ENCODE measurements around the gene TMEM179. TPM values are rescaled to one million over a fixed set of nuclear protein-coding genes. Genes with fewer than 3 reads are reported as not detected.

TMEM179 gene
- polyA plus RNA-seq, 1 experiment = 0.10 TPM

- no peak for TF ChIP-seq CTCF (IDR thresholded peaks at IDR 0.05; ENCODE audit: low read depth, low read length)
- Histone ChIP-seq H3K27ac (ENCODE audit: low read depth, low read length) (no peak overlapping the region), H3K27me3 (ENCODE audit: control insufficient read depth, insufficient read depth, low read length) (peaks cover 10% of the 10 kb centered on the region), H3K9me3 (ENCODE audit: control insufficient read depth, insufficient read depth, low read length) (no peaks in the 10 kb centered on the region; the same call in 1 of the 2 replicates), H3K4me3 (ENCODE audit: low read depth, low read length) (no peak overlapping the region)
- DNase-seq (ENCODE audit: low read depth, low spot score) = no peak
- CTCF ChIA-PET = no interaction called here
- POLR2A ChIA-PET = no interaction called here
These were observed 35.1 kb downstream of the TMEM179 start for GRCh38 chr14:104569435-104569834.

DNA sequence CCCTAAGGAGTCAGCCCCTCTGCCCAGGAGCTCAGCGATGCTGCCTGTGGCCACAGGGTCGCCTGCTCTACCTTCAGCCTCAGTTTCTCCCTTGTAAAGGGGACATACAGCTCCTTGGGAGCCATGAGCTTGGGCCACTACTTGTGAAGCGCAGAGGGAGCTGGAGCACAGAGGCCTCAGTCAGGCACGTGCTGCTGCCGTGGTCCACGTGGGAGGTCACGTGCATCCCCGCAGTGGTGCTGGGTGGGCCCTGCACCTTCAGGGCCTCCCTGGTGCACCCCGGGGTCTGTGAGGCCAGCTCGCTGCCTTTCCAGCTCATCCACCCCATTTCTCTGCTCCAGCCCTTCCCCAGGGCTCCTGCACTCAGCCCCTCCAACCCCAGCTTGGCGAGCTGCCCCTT, 36.0 kb downstream of the TMEM179 start:
- Histone ChIP-seq H3K4me3 (ENCODE audit: low read depth, low read length) (no peak overlapping the region), H3K27me3 (ENCODE audit: control insufficient read depth, insufficient read depth, low read length) (peaks cover 6% of the 10 kb centered on the region), H3K9me3 (ENCODE audit: control insufficient read depth, insufficient read depth, low read length) (no peaks in the 10 kb centered on the region; the same call in 1 of the 2 replicates), H3K27ac (ENCODE audit: low read depth, low read length) (no peak overlapping the region)
- POLR2A ChIA-PET = no interaction called here
- CTCF ChIA-PET = no interaction called here
- DNase-seq (ENCODE audit: low read depth, low spot score) = no peak
- TF ChIP-seq CTCF (IDR thresholded peaks at IDR 0.05; ENCODE audit: low read depth, low read length) = no peak

DNA sequence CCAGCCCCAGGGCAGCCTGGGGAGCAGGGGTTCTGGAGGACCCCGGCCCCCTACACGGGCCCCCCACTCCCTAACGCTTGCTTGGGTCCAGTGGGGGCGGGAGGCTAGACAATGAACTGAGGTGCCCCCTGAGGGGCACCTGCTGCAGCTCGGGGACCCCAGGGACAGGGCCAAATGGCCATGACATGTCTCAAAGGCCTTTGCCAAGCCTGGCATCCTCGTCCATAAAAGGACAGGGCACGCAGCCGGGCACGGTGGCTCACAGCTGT, 36.7 kb downstream of the TMEM179 start:
- POLR2A ChIA-PET = no interaction called here
- H3K4me3 ChIP-seq (ENCODE audit: low read depth, low read length) = no peak overlapping the region
- CTCF ChIA-PET = no interaction called here
- DNase-seq (ENCODE audit: low read depth, low spot score) = no peak
- peaks cover 6% of the 10 kb centered on the region for H3K27me3 ChIP-seq (ENCODE audit: control insufficient read depth, insufficient read depth, low read length)
- no peaks in the 10 kb centered on the region; the same call in 1 of the 2 replicates for H3K9me3 ChIP-seq (ENCODE audit: control insufficient read depth, insufficient read depth, low read length)
- TF ChIP-seq CTCF (IDR thresholded peaks at IDR 0.05; ENCODE audit: low read depth, low read length) = no peak
- H3K27ac ChIP-seq (ENCODE audit: low read depth, low read length) = no peak overlapping the region

GRCh38 chr14:104567141-104567956, 37.2 kb downstream of the TMEM179 start:
- no peak for TF ChIP-seq CTCF (IDR thresholded peaks at IDR 0.05; ENCODE audit: low read depth, low read length)
- CTCF ChIA-PET = no interaction called here
- POLR2A ChIA-PET = no interaction called here
- H3K27ac ChIP-seq (ENCODE audit: low read depth, low read length) = no peak overlapping the region
- peaks cover 6% of the 10 kb centered on the region for H3K27me3 ChIP-seq (ENCODE audit: control insufficient read depth, insufficient read depth, low read length)
- H3K9me3 ChIP-seq (ENCODE audit: control insufficient read depth, insufficient read depth, low read length) = no peaks in the 10 kb centered on the region; the same call in 1 of the 2 replicates
- H3K4me3 ChIP-seq (ENCODE audit: low read depth, low read length) = no peak overlapping the region
- DNase-seq (ENCODE audit: low read depth, low spot score) = no peak

- Histone ChIP-seq H3K4me3 (ENCODE audit: low read depth, low read length) (no peak overlapping the region), H3K27me3 (ENCODE audit: control insufficient read depth, insufficient read depth, low read length) (peaks cover 6% of the 10 kb centered on the region), H3K9me3 (ENCODE audit: control insufficient read depth, insufficient read depth, low read length) (no peaks in the 10 kb centered on the region; the same call in 1 of the 2 replicates), H3K27ac (ENCODE audit: low read depth, low read length) (no peak overlapping the region)
- no peak for DNase-seq (ENCODE audit: low read depth, low spot score)
- ChIA-PET CTCF (interaction anchor here (0.5 to 2.0 kb wide), 3 partner anchors 18 to 487 kb away, joined by 4 to 9 read pairs (median 6); no protein-coding TSS in a partner anchor), POLR2A (no interaction called here)
- no peak for TF ChIP-seq CTCF (IDR thresholded peaks at IDR 0.05; ENCODE audit: low read depth, low read length)
These were observed 39.6 kb downstream of the TMEM179 start for GRCh38 chr14:104564744-104565679.

All from AG04450 (cell line).